PC-3 (cell line): ENCODE measurements around the gene SLC25A21.

Experiments used
- CTCF ChIP-seq: fragments of 300-600 bp; sonication (generic); conservative IDR thresholded peaks from 2 replicates; pipeline ENCODE4 v1.5.1; 2017; ENCODE audit warnings: antibody characterized with exemption, low read depth, mild to moderate bottlenecking, low read length
- EZH2 ChIP-seq: fragments of 300-600 bp; sonication (generic); IDR thresholded peaks from one replicate; pipeline ENCODE4 v1.6.1; 2017; ENCODE audit warnings: antibody characterized with exemption, mild to moderate bottlenecking, low read length; ENCODE audit not compliant: unreplicated experiment
- EZH2phosphoT487 ChIP-seq: fragments of 300-600 bp; sonication (generic); IDR thresholded peaks from 2 replicates; pipeline ENCODE4 v1.6.1; 2018; ENCODE audit warnings: mild to moderate bottlenecking, antibody characterized with exemption, low read length, borderline replicate concordance

- TF ChIP-seq CTCF (no peak), EZH2 (no peak), EZH2phosphoT487 (no peak)
These were observed 173.7 kb downstream of the SLC25A21 start for GRCh38 chr14:36998686-36999085.
